Liver (tissue), 3 donors: ENCODE data around the gene TUBB2A.

ENCODE experiments used
- EGR1 ChIP-seq, 2 donors: IDR thresholded peaks; 2 replicates each; pipeline ENCODE4 v1.6.1; 2016 to 2018; ENCODE audit warnings: antibody characterized with exemption in 2 of 2, low read depth in 2 of 2
- FOXA1 ChIP-seq: IDR thresholded peaks from 2 replicates; pipeline ENCODE4 v1.6.1; 2016; ENCODE audit warnings: antibody characterized with exemption
- GABPA ChIP-seq, 2 donors: IDR thresholded peaks in 1 of 2; conservative IDR thresholded peaks in 1 of 2; 2 replicates each; pipeline ENCODE4 v1.6.1; 2016; ENCODE audit warnings: antibody characterized with exemption in 2 of 2, mild to moderate bottlenecking in 1 of 2, moderate library complexity in 1 of 2
- HNF4A ChIP-seq, 2 donors: conservative IDR thresholded peaks; 2 replicates each; pipeline ENCODE4 v1.6.1; 2016; ENCODE audit warnings: antibody characterized with exemption in 2 of 2, mild to moderate bottlenecking in 2 of 2
- SP1 ChIP-seq: IDR thresholded peaks from 2 replicates; pipeline ENCODE4 v1.6.1; 2018; ENCODE audit warnings: antibody characterized with exemption, mild to moderate bottlenecking
- TAF1 ChIP-seq: conservative IDR thresholded peaks from 2 replicates; pipeline ENCODE4 v1.6.1; 2016; ENCODE audit warnings: antibody characterized with exemption, mild to moderate bottlenecking
- TF ChIP-seq, protein P1 (sequence below): fragments of 150-350 bp; IDR thresholded peaks from 2 replicates; pipeline ENCODE4 v1.5.1; 2017; ENCODE audit warnings: improper control_type of control experiment, low read depth, low read length; ENCODE audit not compliant: missing input control
- TF ChIP-seq, protein P2 (sequence below): IDR thresholded peaks from 2 replicates; pipeline ENCODE4 v1.6.1; 2016; ENCODE audit warnings: antibody characterized with exemption
- TF ChIP-seq, protein P3 (sequence below): IDR thresholded peaks from 2 replicates; pipeline ENCODE4 v1.6.1; 2016; ENCODE audit warnings: antibody characterized with exemption
- TF ChIP-seq, protein P4 (sequence below): IDR thresholded peaks from 2 replicates; pipeline ENCODE4 v1.6.1; 2016; ENCODE audit warnings: antibody characterized with exemption, mild to moderate bottlenecking
- donor health status: healthy.
- donor health status: healthy.

DNA sequence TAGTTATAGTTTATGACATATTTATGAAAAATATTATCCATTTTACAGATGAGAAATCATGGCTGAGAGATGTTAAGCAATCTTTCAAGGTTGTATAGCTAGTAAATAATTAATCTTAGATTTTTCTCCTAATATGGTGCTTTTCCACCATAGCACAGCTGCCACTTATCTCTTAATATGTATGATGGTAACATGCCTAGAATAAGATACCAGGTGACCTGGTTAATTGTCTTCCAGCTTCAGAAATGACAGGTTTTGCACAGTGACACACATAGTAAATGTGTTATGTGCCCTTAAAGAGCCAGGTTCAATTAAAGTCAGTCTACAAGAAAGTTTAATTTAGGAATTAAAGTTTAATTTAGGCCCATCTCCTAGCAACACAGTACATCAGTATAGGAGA is 14.8 kb downstream of the TUBB2A start:
- TF ChIP-seq HNF4A (conservative IDR thresholded peaks at IDR 0.05) (no peak), EGR1 (IDR thresholded peaks at IDR 0.05; ENCODE audit: low read depth in 2 of 2) (no peak), SP1 (no peak), TAF1 (no peak), FOXA1 (no peak), GABPA (IDR thresholded peaks at IDR 0.05 in 1 of 2, conservative IDR thresholded peaks at IDR 0.05 in 1 of 2) (no peak)
- TF ChIP-seq, protein P1, sequence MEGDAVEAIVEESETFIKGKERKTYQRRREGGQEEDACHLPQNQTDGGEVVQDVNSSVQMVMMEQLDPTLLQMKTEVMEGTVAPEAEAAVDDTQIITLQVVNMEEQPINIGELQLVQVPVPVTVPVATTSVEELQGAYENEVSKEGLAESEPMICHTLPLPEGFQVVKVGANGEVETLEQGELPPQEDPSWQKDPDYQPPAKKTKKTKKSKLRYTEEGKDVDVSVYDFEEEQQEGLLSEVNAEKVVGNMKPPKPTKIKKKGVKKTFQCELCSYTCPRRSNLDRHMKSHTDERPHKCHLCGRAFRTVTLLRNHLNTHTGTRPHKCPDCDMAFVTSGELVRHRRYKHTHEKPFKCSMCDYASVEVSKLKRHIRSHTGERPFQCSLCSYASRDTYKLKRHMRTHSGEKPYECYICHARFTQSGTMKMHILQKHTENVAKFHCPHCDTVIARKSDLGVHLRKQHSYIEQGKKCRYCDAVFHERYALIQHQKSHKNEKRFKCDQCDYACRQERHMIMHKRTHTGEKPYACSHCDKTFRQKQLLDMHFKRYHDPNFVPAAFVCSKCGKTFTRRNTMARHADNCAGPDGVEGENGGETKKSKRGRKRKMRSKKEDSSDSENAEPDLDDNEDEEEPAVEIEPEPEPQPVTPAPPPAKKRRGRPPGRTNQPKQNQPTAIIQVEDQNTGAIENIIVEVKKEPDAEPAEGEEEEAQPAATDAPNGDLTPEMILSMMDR = no peak
- TF ChIP-seq, protein P2, sequence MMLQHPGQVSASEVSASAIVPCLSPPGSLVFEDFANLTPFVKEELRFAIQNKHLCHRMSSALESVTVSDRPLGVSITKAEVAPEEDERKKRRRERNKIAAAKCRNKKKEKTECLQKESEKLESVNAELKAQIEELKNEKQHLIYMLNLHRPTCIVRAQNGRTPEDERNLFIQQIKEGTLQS = no peak
- TF ChIP-seq, protein P3, sequence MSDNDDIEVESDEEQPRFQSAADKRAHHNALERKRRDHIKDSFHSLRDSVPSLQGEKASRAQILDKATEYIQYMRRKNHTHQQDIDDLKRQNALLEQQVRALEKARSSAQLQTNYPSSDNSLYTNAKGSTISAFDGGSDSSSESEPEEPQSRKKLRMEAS = no peak
- TF ChIP-seq, protein P4, sequence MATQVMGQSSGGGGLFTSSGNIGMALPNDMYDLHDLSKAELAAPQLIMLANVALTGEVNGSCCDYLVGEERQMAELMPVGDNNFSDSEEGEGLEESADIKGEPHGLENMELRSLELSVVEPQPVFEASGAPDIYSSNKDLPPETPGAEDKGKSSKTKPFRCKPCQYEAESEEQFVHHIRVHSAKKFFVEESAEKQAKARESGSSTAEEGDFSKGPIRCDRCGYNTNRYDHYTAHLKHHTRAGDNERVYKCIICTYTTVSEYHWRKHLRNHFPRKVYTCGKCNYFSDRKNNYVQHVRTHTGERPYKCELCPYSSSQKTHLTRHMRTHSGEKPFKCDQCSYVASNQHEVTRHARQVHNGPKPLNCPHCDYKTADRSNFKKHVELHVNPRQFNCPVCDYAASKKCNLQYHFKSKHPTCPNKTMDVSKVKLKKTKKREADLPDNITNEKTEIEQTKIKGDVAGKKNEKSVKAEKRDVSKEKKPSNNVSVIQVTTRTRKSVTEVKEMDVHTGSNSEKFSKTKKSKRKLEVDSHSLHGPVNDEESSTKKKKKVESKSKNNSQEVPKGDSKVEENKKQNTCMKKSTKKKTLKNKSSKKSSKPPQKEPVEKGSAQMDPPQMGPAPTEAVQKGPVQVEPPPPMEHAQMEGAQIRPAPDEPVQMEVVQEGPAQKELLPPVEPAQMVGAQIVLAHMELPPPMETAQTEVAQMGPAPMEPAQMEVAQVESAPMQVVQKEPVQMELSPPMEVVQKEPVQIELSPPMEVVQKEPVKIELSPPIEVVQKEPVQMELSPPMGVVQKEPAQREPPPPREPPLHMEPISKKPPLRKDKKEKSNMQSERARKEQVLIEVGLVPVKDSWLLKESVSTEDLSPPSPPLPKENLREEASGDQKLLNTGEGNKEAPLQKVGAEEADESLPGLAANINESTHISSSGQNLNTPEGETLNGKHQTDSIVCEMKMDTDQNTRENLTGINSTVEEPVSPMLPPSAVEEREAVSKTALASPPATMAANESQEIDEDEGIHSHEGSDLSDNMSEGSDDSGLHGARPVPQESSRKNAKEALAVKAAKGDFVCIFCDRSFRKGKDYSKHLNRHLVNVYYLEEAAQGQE = no peak
